NCI-H146 treated with DMSO at 0.1 percent for 48 hours (cell line): ENCODE data around the gene NCKAP5.
"Not testable (repeated sequence)": the region's sequence is repeated elsewhere in the genome, so short reads cannot be mapped to it uniquely, and the experiment has no call there.

ENCODE experiments used
- DNase-seq: peaks from one replicate; lab custom pipeline; 2025; ENCODE audit not compliant: unreplicated experiment; lab: John Stamatoyannopoulos, UW

Gene NCKAP5

GRCh38 chr2:133240491-133241223, 327.6 kb downstream of the NCKAP5 start:
- no peak for DNase-seq

GRCh38 chr2:133235968-133236367, 332.3 kb downstream of the NCKAP5 start:
- DNase-seq = no peak

- no peak for DNase-seq
These were observed 335.7 kb downstream of the NCKAP5 start for GRCh38 chr2:133232556-133232955.

- no peak for DNase-seq
These were observed 337.0 kb downstream of the NCKAP5 start for GRCh38 chr2:133231264-133231663.

GRCh38 chr2:133229974-133230373, 338.3 kb downstream of the NCKAP5 start:
- DNase-seq = no peak

- DNase-seq = no peak
These were observed 345.0 kb downstream of the NCKAP5 start for GRCh38 chr2:133223226-133223625.

- no peak for DNase-seq
These were observed 346.9 kb downstream of the NCKAP5 start for GRCh38 chr2:133221398-133221797.

GRCh38 chr2:133218204-133218603, 350.1 kb downstream of the NCKAP5 start:
- no peak for DNase-seq

- DNase-seq = no peak
These were observed 352.8 kb downstream of the NCKAP5 start for GRCh38 chr2:133215477-133215876.

- no peak for DNase-seq
These were observed 354.6 kb downstream of the NCKAP5 start for GRCh38 chr2:133213651-133214050.

- no peak for DNase-seq
These were observed 358.9 kb downstream of the NCKAP5 start for GRCh38 chr2:133209325-133209724.

GRCh38 chr2:133206666-133207065, 361.6 kb downstream of the NCKAP5 start:
- not testable (repeated sequence) for DNase-seq

GRCh38 chr2:133204421-133204820, 363.8 kb downstream of the NCKAP5 start:
- DNase-seq = no peak

GRCh38 chr2:133200684-133201421, 367.4 kb downstream of the NCKAP5 start:
- DNase-seq = no peak

GRCh38 chr2:133198678-133199077, 369.6 kb downstream of the NCKAP5 start:
- DNase-seq = no peak

- DNase-seq = no peak
These were observed 371.1 kb downstream of the NCKAP5 start for GRCh38 chr2:133197156-133197555.

GRCh38 chr2:133194777-133195335, 373.4 kb downstream of the NCKAP5 start:
- DNase-seq = no peak

GRCh38 chr2:133194362-133194655, 374.0 kb downstream of the NCKAP5 start:
- no peak for DNase-seq

GRCh38 chr2:133193544-133194361, 374.5 kb downstream of the NCKAP5 start:
- no peak for DNase-seq

- no peak for DNase-seq
These were observed 376.2 kb downstream of the NCKAP5 start for GRCh38 chr2:133192028-133192427.

GRCh38 chr2:133177196-133177595, 391.1 kb downstream of the NCKAP5 start:
- no peak for DNase-seq

GRCh38 chr2:133175926-133176325, 392.3 kb downstream of the NCKAP5 start:
- no peak for DNase-seq
